GM19193 (cell line): ENCODE measurements around the gene SYT12.

Experiments used
- POLR2A ChIP-seq: IDR thresholded peaks from 4 replicates; pipeline ENCODE4 v1.6.1; 2011; ENCODE audit not compliant: insufficient read depth, insufficient read length; ENCODE audit errors: extremely low read depth

The SYT12 gene

GRCh38 chr11:67040147-67040546 lies 17.2 kb downstream of the SYT12 start:
- TF ChIP-seq POLR2A, result no peak

DNA sequence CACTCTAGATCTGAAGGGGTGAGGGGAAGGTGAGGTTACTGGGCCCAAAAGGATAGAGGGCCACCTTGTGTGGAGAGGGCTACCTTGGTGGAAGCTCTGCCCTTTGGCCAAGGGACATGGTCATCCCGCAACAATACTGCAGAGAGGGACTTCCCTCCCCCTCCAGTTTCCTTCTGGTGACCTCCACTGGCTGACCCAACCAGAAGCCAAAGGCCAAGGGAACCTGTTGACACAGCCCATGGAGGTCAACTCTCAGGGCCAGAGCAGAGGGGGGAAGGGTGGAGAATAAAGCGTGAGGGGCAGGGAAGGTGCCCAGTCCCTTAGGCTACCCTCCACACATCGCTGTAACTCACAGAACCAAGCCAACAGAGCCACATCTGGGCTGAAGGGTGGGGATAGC lies 18.7 kb downstream of the SYT12 start:
- TF ChIP-seq POLR2A, result no peak

GRCh38 chr11:67043572-67044349 lies 20.8 kb downstream of the SYT12 start:
- no peak for TF ChIP-seq POLR2A

DNA sequence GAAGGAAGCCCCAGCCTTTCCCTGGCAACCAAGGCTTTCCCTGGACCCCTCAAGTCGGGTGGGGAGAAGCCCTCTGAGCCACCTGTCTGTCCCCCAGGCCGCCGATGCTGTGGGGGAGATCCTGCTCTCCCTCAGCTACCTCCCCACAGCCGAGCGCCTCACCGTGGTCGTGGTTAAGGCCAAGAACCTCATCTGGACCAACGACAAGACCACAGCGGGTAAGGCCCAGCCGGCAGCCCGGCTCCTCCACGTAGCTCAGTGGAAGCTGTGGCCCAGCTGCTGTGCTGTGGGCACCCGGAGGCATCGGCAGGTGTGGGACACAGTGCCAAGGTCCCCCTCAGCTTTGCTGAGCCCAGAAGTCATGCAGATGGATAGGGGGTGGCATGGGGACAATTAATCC lies 21.6 kb downstream of the SYT12 start:
- TF ChIP-seq POLR2A, result no peak

DNA sequence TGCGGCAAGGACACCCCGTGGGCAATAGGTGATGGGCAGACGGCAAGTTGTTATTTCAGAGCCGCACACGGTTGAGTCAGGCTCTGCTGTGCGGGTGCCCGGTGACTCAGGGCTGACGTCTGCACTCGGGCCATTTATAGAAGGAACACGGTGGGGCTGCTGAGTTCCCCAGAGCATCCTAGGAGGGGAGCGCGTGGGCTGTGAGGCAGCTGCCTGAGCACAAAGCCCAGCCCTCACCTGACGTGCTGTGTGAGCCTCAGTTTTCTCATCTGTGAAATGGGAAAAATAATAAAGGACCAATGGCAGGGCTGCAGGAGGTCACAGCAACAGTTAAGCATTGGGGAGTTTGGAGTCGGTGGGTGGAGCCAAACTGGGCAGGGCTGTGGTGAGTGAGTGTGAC lies 22.4 kb downstream of the SYT12 start:
- no peak for TF ChIP-seq POLR2A

DNA sequence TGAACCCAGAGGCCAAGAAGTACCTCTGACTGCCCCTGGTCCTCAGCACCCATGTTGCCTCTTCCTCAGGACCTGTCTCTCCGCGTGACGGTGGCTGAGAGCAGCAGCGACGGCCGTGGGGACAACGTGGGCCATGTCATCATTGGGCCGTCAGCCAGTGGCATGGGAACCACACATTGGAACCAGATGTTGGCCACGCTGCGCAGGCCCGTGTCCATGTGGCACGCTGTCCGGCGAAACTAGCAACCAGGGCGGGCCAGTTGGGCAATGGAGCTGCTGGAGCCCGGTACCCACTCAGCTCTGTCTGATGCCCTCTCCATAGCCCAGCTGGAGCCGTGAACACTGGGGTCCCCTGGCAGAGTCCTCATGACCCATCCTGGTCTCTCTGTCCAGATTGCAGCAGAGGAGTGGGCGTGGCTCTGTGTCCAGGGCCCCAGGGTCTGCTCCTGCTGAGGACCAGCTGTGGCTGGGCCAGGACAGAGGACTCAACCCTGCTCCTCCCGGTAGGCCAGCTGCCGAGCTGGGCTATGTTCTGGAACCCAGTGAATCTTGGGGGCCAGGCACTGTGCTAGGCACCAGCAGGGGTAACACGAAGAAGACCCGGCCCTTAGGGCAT lies 25.7 kb downstream of the SYT12 start:
- no peak for TF ChIP-seq POLR2A

DNA sequence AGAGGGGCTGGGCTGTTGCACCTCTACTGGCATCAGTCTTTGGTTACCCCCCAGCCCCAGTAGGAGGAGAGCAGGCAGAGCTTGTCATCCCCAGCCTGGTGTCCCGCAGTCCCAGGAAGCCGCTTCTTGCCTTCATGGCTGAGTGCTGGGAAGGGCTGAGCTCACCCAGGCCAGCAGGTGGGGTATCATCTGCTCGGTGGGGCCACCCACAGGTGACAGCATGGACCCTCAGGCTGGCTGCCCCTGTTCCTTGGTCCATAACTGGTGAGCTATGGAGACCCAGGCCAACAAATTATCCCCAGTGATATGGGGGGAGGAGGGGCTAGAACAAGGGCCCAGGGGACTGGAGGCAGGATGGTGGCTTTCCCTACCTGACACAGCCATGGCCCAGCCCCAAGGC lies 27.2 kb downstream of the SYT12 start:
- no peak for TF ChIP-seq POLR2A

GRCh38 chr11:67051180-67051893 lies 28.4 kb downstream of the SYT12 start:
- no peak for TF ChIP-seq POLR2A

GRCh38 chr11:67051945-67052488 lies 29.1 kb downstream of the SYT12 start:
- TF ChIP-seq POLR2A, result no peak

GRCh38 chr11:67052891-67053290 lies 30.0 kb downstream of the SYT12 start:
- TF ChIP-seq POLR2A, result no peak

GRCh38 chr11:67053896-67054329 lies 31.0 kb downstream of the SYT12 start:
- no peak for TF ChIP-seq POLR2A

DNA sequence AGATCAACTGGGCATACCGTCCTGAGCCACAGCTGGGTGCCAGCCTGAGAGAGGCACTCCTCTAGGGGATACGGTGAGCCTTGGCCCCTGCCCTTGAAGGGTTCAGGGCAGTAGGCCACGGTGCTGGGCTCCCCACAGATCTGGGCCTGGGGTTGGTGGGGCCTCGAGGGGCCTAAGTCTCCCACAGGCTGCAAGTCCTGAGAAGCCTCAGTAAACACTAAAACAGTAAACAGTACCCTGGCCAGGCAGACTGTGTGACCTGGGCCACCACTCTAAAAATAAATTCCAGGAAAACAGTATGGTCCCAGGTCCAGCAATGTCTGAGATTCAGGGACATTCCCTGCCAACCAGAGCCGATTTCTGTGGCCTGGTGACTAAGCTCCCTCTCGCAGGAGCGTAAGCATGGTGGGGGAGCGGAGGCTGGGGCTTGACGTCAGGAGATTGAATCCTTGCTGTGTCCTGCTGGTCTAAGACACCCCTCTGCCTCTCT lies 31.5 kb downstream of the SYT12 start:
- no peak for TF ChIP-seq POLR2A

DNA sequence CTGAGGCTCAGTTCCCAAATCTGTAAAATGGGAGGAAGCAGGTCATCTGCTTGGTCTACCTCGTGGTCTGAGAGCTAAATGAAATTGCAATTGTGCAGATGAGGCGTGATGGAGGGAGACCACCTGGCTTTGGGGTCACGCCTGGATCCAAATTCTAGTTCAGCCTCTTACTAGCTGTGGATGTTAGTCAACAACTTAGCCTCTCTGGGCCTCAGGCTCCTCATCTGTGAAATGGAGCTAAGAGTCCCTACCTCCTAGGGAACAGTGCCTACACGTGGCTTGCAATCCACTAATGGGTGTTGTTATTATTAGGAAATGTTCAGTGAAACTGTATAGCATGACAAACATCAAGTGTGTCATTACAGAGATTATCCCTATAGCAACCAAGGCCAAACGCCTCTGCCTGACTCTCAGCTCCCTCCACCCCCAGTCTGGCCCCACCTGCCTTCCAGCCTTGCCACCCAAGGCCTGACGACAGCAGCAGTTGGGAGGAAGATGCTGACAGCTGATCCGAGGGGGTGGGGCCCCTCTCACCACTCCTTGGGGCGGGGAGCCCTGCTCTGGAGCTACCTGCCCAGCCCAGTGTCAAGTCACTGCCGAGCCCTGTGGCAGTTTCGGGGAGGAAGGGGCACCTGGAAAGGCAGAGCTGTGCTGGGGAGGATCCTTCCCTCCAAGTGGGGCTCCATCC lies 32.0 kb downstream of the SYT12 start:
- TF ChIP-seq POLR2A, result no peak

- TF ChIP-seq POLR2A, result no peak
Measured at GRCh38 chr11:67055812-67056211, 32.9 kb downstream of the SYT12 start.
